IMR-90 (cell line): ENCODE results near the gene ELP2. TPM values are rescaled to one million over a fixed set of nuclear protein-coding genes. Genes with fewer than 3 reads are reported as not detected.

ENCODE experiments used
- ATAC-seq: fragments of 200-7000 bp; cut with Tn5 transposase; 2 replicates; pipeline ENCODE4 v1.9.1; 2020; ENCODE audit warnings: low read depth, mild to moderate bottlenecking, moderate library complexity
- BruUV-seq: library from RNA; stranded (reverse); fragments of 400-500 nt; replicated peaks from 2 replicates; lab custom pipeline; 2021; lab: Mats Ljungman, UMichigan
- CTCF ChIA-PET: fragments of 300-600 bp; formaldehyde crosslinking; extraction: SDS; loops from one replicate; lab custom pipeline; 2021; ENCODE audit warnings: antibody characterized with exemption; lab: Yijun Ruan, JAX
- POLR2A ChIA-PET: fragments of 300-600 bp; sonication (Branson Sonifier 250); formaldehyde crosslinking; loops from one replicate; lab custom pipeline; 2022; ENCODE audit warnings: antibody characterized with exemption; ENCODE audit not compliant: unreplicated experiment; lab: Charles Lee
- DNase-seq: peaks from one replicate; pipeline ENCODE4 v3.0.0; 2013
- H2AFZ ChIP-seq: replicated peaks from 2 replicates; pipeline ENCODE3; 2013; ENCODE audit warnings: low read length, mild to moderate bottlenecking; ENCODE audit not compliant: poor library complexity
- H2AK5ac ChIP-seq: 2 replicates; pipeline ENCODE4 v1.6.1; 2013; ENCODE audit warnings: low read depth, low read length, inconsistent platforms
- H2AK9ac ChIP-seq: replicated peaks from 2 replicates; pipeline ENCODE3; 2013; ENCODE audit warnings: mild to moderate bottlenecking, low read depth, low read length, moderate library complexity; ENCODE audit not compliant: poor library complexity
- H2BK120ac ChIP-seq: 2 replicates; pipeline ENCODE4 v1.6.1; 2013; ENCODE audit warnings: low read depth, low read length, inconsistent platforms
- H2BK15ac ChIP-seq: 3 replicates; pipeline ENCODE4 v1.6.1; 2013; ENCODE audit warnings: low read depth, low read length, inconsistent platforms
- H2BK20ac ChIP-seq: 2 replicates; pipeline ENCODE4 v1.6.1; 2013; ENCODE audit warnings: low read depth, mild to moderate bottlenecking, inconsistent platforms, low read length, moderate library complexity
- H2BK5ac ChIP-seq: 2 replicates; pipeline ENCODE4 v1.6.1; 2013; ENCODE audit warnings: mild to moderate bottlenecking, low read depth, low read length, inconsistent platforms; ENCODE audit not compliant: poor library complexity, severe bottlenecking
- H3K14ac ChIP-seq: replicated peaks from 2 replicates; pipeline ENCODE4 v1.6.1; 2013; ENCODE audit warnings: low read depth, low read length, inconsistent platforms
- H3K18ac ChIP-seq: 2 replicates; pipeline ENCODE4 v1.6.1; 2013; ENCODE audit warnings: low read depth, low read length, control low read depth
- H3K23ac ChIP-seq: 2 replicates; pipeline ENCODE4 v1.6.1; 2013; ENCODE audit warnings: low read depth, low read length, inconsistent platforms
- H3K27ac ChIP-seq: 2 replicates; pipeline ENCODE4 v1.5.1; 2013; ENCODE audit warnings: mild to moderate bottlenecking, control low read depth, low read length; ENCODE audit not compliant: insufficient read depth
- H3K27me3 ChIP-seq: 2 replicates; pipeline ENCODE4 v1.6.1; 2013; ENCODE audit warnings: low read length; ENCODE audit not compliant: control insufficient read depth, insufficient read depth
- H3K36me3 ChIP-seq: 2 replicates; pipeline ENCODE4 v1.6.1; 2013; ENCODE audit warnings: low read length, mixed read lengths; ENCODE audit not compliant: control insufficient read depth, insufficient read depth
- H3K4ac ChIP-seq: 2 replicates; pipeline ENCODE4 v1.6.1; 2013; ENCODE audit warnings: low read depth, low read length, inconsistent platforms
- H3K4me1 ChIP-seq: 2 replicates; pipeline ENCODE4 v1.6.1; 2013; ENCODE audit warnings: low read length, mixed read lengths; ENCODE audit not compliant: control insufficient read depth, insufficient read depth
- H3K4me2 ChIP-seq: 2 replicates; pipeline ENCODE4 v1.6.1; 2013; ENCODE audit warnings: low read depth, mild to moderate bottlenecking, control low read depth, low read length, moderate library complexity
- H3K4me3 ChIP-seq: 2 replicates; pipeline ENCODE4 v1.5.1; 2013; ENCODE audit warnings: low read depth, mild to moderate bottlenecking, control low read depth, low read length, moderate library complexity; ENCODE audit not compliant: insufficient read depth
- H3K56ac ChIP-seq: 2 replicates; pipeline ENCODE4 v1.6.1; 2013; ENCODE audit warnings: low read length, inconsistent platforms; ENCODE audit not compliant: insufficient read depth; ENCODE audit errors: extremely low read depth
- H3K79me1 ChIP-seq, 2 experiments: 2 replicates each; pipeline ENCODE4 v1.6.1; 2013; ENCODE audit warnings: low read length in 2 of 2, inconsistent platforms in 1 of 2, low read depth in 1 of 2
- H3K9ac ChIP-seq: 2 replicates; pipeline ENCODE4 v1.6.1; 2013; ENCODE audit warnings: low read depth, low read length, control low read depth
- H3K9me1 ChIP-seq: 2 replicates; pipeline ENCODE4 v1.6.1; 2013; ENCODE audit warnings: low read length, inconsistent platforms; ENCODE audit not compliant: insufficient read depth
- H3K9me3 ChIP-seq: 2 replicates; pipeline ENCODE4 v1.6.1; 2013; ENCODE audit warnings: low read length; ENCODE audit not compliant: control insufficient read depth, insufficient read depth
- H4K20me1 ChIP-seq: 2 replicates; pipeline ENCODE4 v1.6.1; 2013; ENCODE audit warnings: low read length, inconsistent platforms; ENCODE audit not compliant: insufficient read depth
- H4K5ac ChIP-seq: 2 replicates; pipeline ENCODE4 v1.6.1; 2013; ENCODE audit warnings: mild to moderate bottlenecking, low read depth, low read length, control low read depth
- H4K8ac ChIP-seq, 2 experiments: 2 replicates each; pipeline ENCODE4 v1.6.1; 2013; ENCODE audit warnings: low read depth in 2 of 2, low read length in 2 of 2, control low read depth in 1 of 2, inconsistent platforms in 1 of 2
- H4K91ac ChIP-seq: 2 replicates; pipeline ENCODE4 v1.6.1; 2013; ENCODE audit warnings: low read depth, low read length, inconsistent platforms; ENCODE audit not compliant: insufficient read depth
- CEBPB ChIP-seq: IDR thresholded peaks from 2 replicates; pipeline ENCODE4 v1.6.1; 2012; ENCODE audit warnings: low read depth, low read length, improper control_type of control experiment
- CHD1 ChIP-seq: IDR thresholded peaks from 2 replicates; pipeline ENCODE4 v1.6.1; 2012; ENCODE audit warnings: low read depth, low read length, improper control_type of control experiment
- CTCF ChIP-seq: conservative IDR thresholded peaks from 2 replicates; pipeline ENCODE4 v1.5.1; 2012; ENCODE audit warnings: mild to moderate bottlenecking, low read depth, low read length, improper control_type of control experiment
- FOS ChIP-seq: fragments of 150-350 bp; IDR thresholded peaks from 2 replicates; pipeline ENCODE4 v1.6.1; 2016; ENCODE audit warnings: low read depth, low read length
- NFE2L2 ChIP-seq: fragments of 150-350 bp; IDR thresholded peaks from 2 replicates; pipeline ENCODE4 v1.6.1; 2016; ENCODE audit warnings: low read depth, mild to moderate bottlenecking, low read length
- RAD21 ChIP-seq: IDR thresholded peaks from 2 replicates; pipeline ENCODE4 v1.6.1; 2012; ENCODE audit warnings: low read length, improper control_type of control experiment
- RCOR1 ChIP-seq: IDR thresholded peaks from 2 replicates; pipeline ENCODE4 v1.6.1; 2012; ENCODE audit warnings: mild to moderate bottlenecking, low read length, improper control_type of control experiment; ENCODE audit not compliant: insufficient replicate concordance
- RFX5 ChIP-seq: IDR thresholded peaks from 2 replicates; pipeline ENCODE4 v1.8.0; 2012; ENCODE audit warnings: low read depth, mild to moderate bottlenecking, low read length, moderate library complexity
- SMC3 ChIP-seq: fragments of 150-350 bp; IDR thresholded peaks from 2 replicates; pipeline ENCODE4 v1.6.1; 2016; ENCODE audit warnings: low read depth, mild to moderate bottlenecking, antibody characterized with exemption, low read length, moderate library complexity
- USF2 ChIP-seq: fragments of 150-350 bp; IDR thresholded peaks from 2 replicates; pipeline ENCODE4 v1.6.1; 2017; ENCODE audit warnings: mild to moderate bottlenecking, antibody characterized with exemption, low read length, low read depth
- WGBS, 2 experiments: methylation state at CpG; one replicate each; pipeline versions ENCODE4 v1.1.5 to v1.1.7; 2013; ENCODE audit warnings: missing lambda C conversion rate in 2 of 2; ENCODE audit not compliant: insufficient read length in 1 of 2; ENCODE audit errors: extremely low coverage in 2 of 2; 5-methylcytosine and 5-hydroxymethylcytosine counted together
- dilution Hi-C: fragments of 300-500 bp; cut with HindIII; formaldehyde crosslinking; loops from one replicate; pipeline ENCODE4 v1.14.3; 2018; ENCODE audit warnings: low sequenced_read_pairs; ENCODE audit not compliant: unreplicated experiment
- in situ Hi-C: fragments of 300-500 bp; cut with MboI; formaldehyde crosslinking; loops from 3 replicates; pipeline ENCODE4 v1.14.3; 2019; ENCODE audit warnings: low sequenced_read_pairs, inconsistent platforms, mixed read lengths
- intact Hi-C: fragments of 100-400 bp; cut with micrococcal nuclease; formaldehyde crosslinking; loops from 2 replicates; pipeline ENCODE4 v1.10.0; 2022
- polyA plus RNA-seq, 3 experiments: library from polyadenylated mRNA; depleted of rRNA; stranded (reverse); fragments of >200 nt; gene quantifications; 2 replicates each; pipeline ENCODE4 v1.2.3, GENCODE V29; 2012; ENCODE audit warnings: low replicate concordance in 1 of 3
- total RNA-seq: library from RNA; depleted of rRNA; stranded (reverse); fragments of >200 nt; gene quantifications from 2 replicates; pipeline ENCODE4 v1.2.3, GENCODE V29; 2012

Gene ELP2
- total and polyA plus RNA-seq, 2 of the 4 experiments (the other 2 are of a cell fraction), result 48.1 to 161 TPM

- no peaks in the 10 kb centered on the region for H3K9me3 ChIP-seq
- H3K9me1 ChIP-seq, result peaks cover 10% of the 10 kb centered on the region; the same call in 1 of the 2 replicates
- H3K9ac ChIP-seq, result no peak overlapping the region
- peaks cover 7 to 23% of the 10 kb centered on the region in 2 experiments; a peak in 3 of 4 replicates for H3K79me1 ChIP-seq
- no peak overlapping the region for H2AK5ac ChIP-seq
- no peak overlapping the region for H3K27ac ChIP-seq
- intact Hi-C loops, result no loop called here
- H2AK9ac ChIP-seq, result no peak overlapping the region
- H2BK120ac ChIP-seq, result no peak overlapping the region
- POLR2A ChIA-PET, result no interaction called here
- H2AFZ ChIP-seq, result no peak overlapping the region
- CTCF ChIA-PET, result no interaction called here
- in situ Hi-C loops, result no loop called here
- no peak overlapping the region for H3K4me2 ChIP-seq
- no peak overlapping the region for H3K23ac ChIP-seq
- no peak overlapping the region for H2BK5ac ChIP-seq
- DNase-seq (no peak), ATAC-seq (no peak)
- TF ChIP-seq CTCF, result no peak
- no peak for TF ChIP-seq USF2
- TF ChIP-seq FOS, result no peak
- no peak for TF ChIP-seq SMC3
- TF ChIP-seq NFE2L2, result no peak
- no peak for TF ChIP-seq RFX5
- no peak for TF ChIP-seq RAD21
- TF ChIP-seq CEBPB, result no peak
- no peak for TF ChIP-seq RCOR1
- TF ChIP-seq CHD1, result no peak
- H2BK15ac ChIP-seq, result no peak overlapping the region
- H3K4me3 ChIP-seq, result no peak overlapping the region
- peaks cover 9% of the 10 kb centered on the region; the same call in 1 of the 2 replicates for H3K4me1 ChIP-seq
- H4K20me1 ChIP-seq, result no peaks in the 10 kb centered on the region
- no peak overlapping the region for H4K8ac ChIP-seq
- no peak overlapping the region for H3K56ac ChIP-seq
- no peaks in the 10 kb centered on the region for H3K36me3 ChIP-seq
- dilution Hi-C loops, result no loop called here
- H4K91ac ChIP-seq, result no peak overlapping the region
- no peaks in the 10 kb centered on the region for H3K27me3 ChIP-seq
- H3K4ac ChIP-seq, result no peak overlapping the region
- 100% methylated on average over 1 of the region's 3 CpGs; no CpG with 5 or more reads in 1 of the 2 experiments for WGBS, 2 experiments
- BruUV-seq, result no TSS peak
- H3K14ac ChIP-seq, result no peak overlapping the region
- H2BK20ac ChIP-seq, result no peak overlapping the region
- no peak overlapping the region for H3K18ac ChIP-seq
- no peak overlapping the region for H4K5ac ChIP-seq
Measured at GRCh38 chr18:36191286-36191685, 61.6 kb downstream of the ELP2 start.
